Mesendoderm (in vitro differentiated cells): ENCODE measurements around the gene C18orf63. TPM values are rescaled to one million over a fixed set of nuclear protein-coding genes. Genes with fewer than 3 reads are reported as not detected.

Experiments
- DNase-seq: peaks from one replicate; pipeline ENCODE4 v3.0.0; 2013
- H2AK5ac ChIP-seq: 2 replicates; pipeline ENCODE4 v1.6.1; 2013; ENCODE audit warnings: low read length, inconsistent platforms
- H2BK120ac ChIP-seq: 2 replicates; pipeline ENCODE4 v1.6.1; 2013; ENCODE audit warnings: low read depth, mild to moderate bottlenecking, low read length, moderate library complexity, mixed read lengths
- H2BK15ac ChIP-seq: replicated peaks from 2 replicates; pipeline ENCODE4 v1.6.1; 2013; ENCODE audit warnings: low read depth, mild to moderate bottlenecking, moderate library complexity
- H2BK5ac ChIP-seq: 2 replicates; pipeline ENCODE4 v1.6.1; 2013; ENCODE audit warnings: low read length, inconsistent platforms
- H3K18ac ChIP-seq: 2 replicates; pipeline ENCODE4 v1.6.1; 2013; ENCODE audit warnings: mild to moderate bottlenecking, low read length, mixed read lengths
- H3K23ac ChIP-seq: one replicate; pipeline ENCODE4 v1.6.1; 2013; ENCODE audit warnings: low read length
- H3K27ac ChIP-seq: 2 replicates; pipeline ENCODE4 v1.5.1; 2013; ENCODE audit warnings: low read depth, mild to moderate bottlenecking, inconsistent platforms, low read length, moderate library complexity
- H3K27me3 ChIP-seq: 2 replicates; pipeline ENCODE4 v1.6.1; 2013; ENCODE audit warnings: low read length, control low read depth, mild to moderate bottlenecking, inconsistent platforms; ENCODE audit not compliant: insufficient read depth, poor library complexity
- H3K36me3 ChIP-seq: 2 replicates; pipeline ENCODE4 v1.6.1; 2013; ENCODE audit warnings: low read length, inconsistent platforms; ENCODE audit not compliant: control insufficient read depth, insufficient read depth
- H3K4ac ChIP-seq: one replicate; pipeline ENCODE4 v1.6.1; 2013; ENCODE audit warnings: low read depth, mild to moderate bottlenecking, low read length, moderate library complexity
- H3K4me1 ChIP-seq: 2 replicates; pipeline ENCODE4 v1.6.1; 2013; ENCODE audit warnings: low read depth, low read length, inconsistent platforms; ENCODE audit not compliant: control insufficient read depth
- H3K4me2 ChIP-seq: 2 replicates; pipeline ENCODE4 v1.6.1; 2013; ENCODE audit warnings: low read length
- H3K4me3 ChIP-seq: 2 replicates; pipeline ENCODE4 v1.5.1; 2013; ENCODE audit warnings: mild to moderate bottlenecking, low read length
- H3K56ac ChIP-seq: one replicate; pipeline ENCODE4 v1.6.1; 2013; ENCODE audit warnings: low read length
- H3K79me1 ChIP-seq: 2 replicates; pipeline ENCODE4 v1.6.1; 2013; ENCODE audit warnings: low read length, inconsistent platforms
- H3K79me2 ChIP-seq: 2 replicates; pipeline ENCODE4 v1.6.1; 2013; ENCODE audit warnings: mild to moderate bottlenecking, low read length; ENCODE audit not compliant: control insufficient read depth, insufficient read depth
- H3K9ac ChIP-seq: 2 replicates; pipeline ENCODE4 v1.6.1; 2013; ENCODE audit warnings: low read length, inconsistent platforms
- H4K5ac ChIP-seq: one replicate; pipeline ENCODE4 v1.6.1; 2013; ENCODE audit warnings: low read length
- H4K8ac ChIP-seq: one replicate; pipeline ENCODE4 v1.6.1; 2013; ENCODE audit warnings: low read depth, mild to moderate bottlenecking, control low read depth, low read length, moderate library complexity
- WGBS: extraction: QIAGEN DNeasy Blood & Tissue Kit; methylation state at CpG from one replicate; pipeline ENCODE4 v1.1.7; 2013; ENCODE audit warnings: low lambda C conversion rate, missing lambda C conversion rate; ENCODE audit not compliant: insufficient coverage; ENCODE audit errors: extremely low coverage; 5-methylcytosine and 5-hydroxymethylcytosine counted together
- polyA plus RNA-seq, 2 experiments: library from polyadenylated mRNA; stranded (reverse); fragments of 200-250 nt; gene quantifications; one replicate each; pipeline ENCODE4 v1.2.3, GENCODE V29; 2013

The C18orf63 gene
- not detected for polyA plus RNA-seq (2013, experiment 1 of 2)
- polyA plus RNA-seq (2013, experiment 2 of 2), result under 0.01 TPM

DNA sequence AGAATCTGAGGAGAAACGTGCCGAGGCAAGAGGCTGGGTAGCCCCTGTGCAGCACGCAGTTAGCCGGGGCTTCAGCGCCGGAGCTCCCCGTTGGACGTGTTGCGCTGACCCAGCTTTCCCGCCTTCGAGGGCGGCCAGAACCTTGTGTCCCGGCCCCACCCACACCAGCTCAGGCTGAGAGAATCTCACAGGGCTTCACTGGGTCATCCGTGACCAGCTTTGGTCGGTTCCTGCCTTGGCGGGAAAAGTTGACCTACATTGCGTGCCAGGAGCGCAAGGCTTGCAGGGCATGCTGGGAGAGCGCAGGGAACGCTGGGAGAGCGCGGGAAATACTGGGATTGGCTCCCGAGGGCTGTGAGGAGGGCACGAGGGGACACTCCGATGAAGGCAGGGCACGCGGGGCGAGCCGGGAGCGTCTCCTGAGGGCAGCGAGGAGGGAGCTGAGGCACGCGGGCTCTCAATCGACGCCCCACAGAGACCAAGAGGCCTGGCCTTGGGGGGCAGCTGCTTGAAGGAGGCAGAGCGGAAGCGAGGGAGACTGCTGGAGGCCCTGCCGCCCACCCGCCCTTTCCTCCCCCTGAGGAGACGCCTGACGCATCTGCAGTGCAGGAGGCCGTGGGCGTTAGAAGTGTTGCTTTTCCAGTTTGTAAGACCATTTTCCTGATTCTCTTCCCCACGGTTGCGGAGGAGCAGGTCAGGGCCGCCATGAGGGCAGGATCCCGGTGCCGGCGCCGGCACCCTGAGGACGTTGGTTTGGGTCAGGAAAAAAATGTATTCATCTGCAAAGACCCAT lies at the start of gene C18orf63:
Gene C18orf63 (plus strand): TSS at position 376 of the 793 bp plus-strand sequence. CDS start 2,027 bp downstream, outside the sequence.
- Histone ChIP-seq H3K27me3 (no peaks in the 10 kb centered on the region), H3K23ac (no peak within 1 kb of the TSS), H3K36me3 (no peaks in the 10 kb centered on the region), H2BK15ac (no peak within 1 kb of the TSS), H2AK5ac (no peak within 1 kb of the TSS), H3K4me3 (no peak within 1 kb of the TSS), H3K4me2 (no peak within 1 kb of the TSS), H3K4me1 (no peaks in the 10 kb centered on the region), H2BK5ac (no peak within 1 kb of the TSS), H3K18ac (no peak within 1 kb of the TSS), H3K79me2 (no peaks in the 10 kb centered on the region), H3K9ac (no peak within 1 kb of the TSS), H4K8ac (no peak within 1 kb of the TSS), H3K4ac (no peak within 1 kb of the TSS), H2BK120ac (no peak within 1 kb of the TSS), H3K27ac (no peak within 1 kb of the TSS), H3K56ac (no peak within 1 kb of the TSS), H4K5ac (no peak within 1 kb of the TSS), H3K79me1 (no peaks in the 10 kb centered on the region)
- WGBS, result no CpG with 5 or more reads among the region's 51 CpGs
- no peak for DNase-seq

DNA sequence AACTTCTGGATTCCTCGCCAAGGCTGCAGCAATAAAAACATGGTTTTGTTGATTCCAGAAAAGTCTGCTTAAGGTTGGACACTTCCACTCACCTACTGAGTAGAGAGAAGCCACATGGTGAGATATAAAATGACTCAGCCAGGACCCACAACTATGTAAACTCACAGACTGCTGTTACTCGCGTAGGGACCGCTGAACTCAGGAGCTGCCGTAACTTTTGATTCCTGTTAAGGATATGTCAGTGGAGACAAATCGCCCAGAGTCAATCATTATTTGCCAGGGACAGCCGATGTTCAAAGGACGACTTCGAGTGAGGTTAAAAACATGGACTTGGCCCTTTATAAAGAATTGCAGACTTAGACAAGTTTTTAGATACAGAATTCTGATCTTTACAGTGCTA lies 49.5 kb upstream of the C18orf63 start:
- no peaks in the 10 kb centered on the region for H3K27me3 ChIP-seq
- peaks cover 9% of the 10 kb centered on the region for H3K4me1 ChIP-seq
- H3K27ac ChIP-seq, result no peak overlapping the region
- no peak overlapping the region for H2BK120ac ChIP-seq
- H3K9ac ChIP-seq, result no peak overlapping the region
- DNase-seq, result no peak
- no peak overlapping the region for H3K4ac ChIP-seq
- no peak overlapping the region for H4K5ac ChIP-seq
- H3K18ac ChIP-seq, result no peak overlapping the region
- H3K56ac ChIP-seq, result no peak overlapping the region
- no peak overlapping the region for H4K8ac ChIP-seq
- peaks cover 3% of the 10 kb centered on the region for H3K79me1 ChIP-seq
- WGBS, result no CpG with 5 or more reads among the region's 9 CpGs
- no peak overlapping the region for H3K23ac ChIP-seq
- no peaks in the 10 kb centered on the region for H3K36me3 ChIP-seq
- H2BK15ac ChIP-seq, result no peak overlapping the region
- no peak overlapping the region for H3K4me3 ChIP-seq
- no peak overlapping the region for H3K4me2 ChIP-seq
- no peak overlapping the region for H2AK5ac ChIP-seq
- peaks cover 1% of the 10 kb centered on the region for H3K79me2 ChIP-seq
- no peak overlapping the region for H2BK5ac ChIP-seq

DNA sequence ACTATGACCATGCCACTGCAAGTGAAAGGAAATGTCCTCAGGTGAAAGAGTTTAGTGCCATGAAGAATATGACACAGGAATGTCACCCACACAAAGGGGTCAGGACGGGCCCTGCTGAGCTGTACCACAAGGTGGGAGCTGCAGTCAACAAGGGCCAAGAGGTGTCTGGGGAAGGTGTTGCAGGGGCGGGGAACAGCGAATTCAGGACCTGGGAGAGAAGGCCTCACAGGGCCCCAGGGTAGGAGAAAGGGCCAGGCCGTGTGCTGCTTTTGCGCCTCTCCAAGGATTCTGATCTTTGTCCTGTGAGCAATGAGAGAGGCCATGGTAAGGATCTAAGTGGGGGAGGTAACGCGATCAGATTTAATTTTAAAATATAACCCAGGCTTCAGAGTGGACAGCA lies 47.5 kb upstream of the C18orf63 start:
- Histone ChIP-seq H3K56ac (no peak overlapping the region), H2BK120ac (no peak overlapping the region), H4K8ac (no peak overlapping the region), H3K27me3 (no peaks in the 10 kb centered on the region), H3K23ac (no peak overlapping the region), H3K79me2 (peaks cover 1% of the 10 kb centered on the region), H3K4me3 (no peak overlapping the region), H3K9ac (no peak overlapping the region), H3K27ac (no peak overlapping the region), H3K79me1 (peaks cover 3% of the 10 kb centered on the region), H3K4me2 (no peak overlapping the region), H3K18ac (no peak overlapping the region), H3K4ac (no peak overlapping the region), H4K5ac (no peak overlapping the region), H2BK15ac (no peak overlapping the region), H2AK5ac (no peak overlapping the region), H2BK5ac (no peak overlapping the region), H3K36me3 (no peaks in the 10 kb centered on the region), H3K4me1 (peaks cover 9% of the 10 kb centered on the region)
- WGBS, result no CpG with 5 or more reads among the region's 7 CpGs
- no peak for DNase-seq

DNA sequence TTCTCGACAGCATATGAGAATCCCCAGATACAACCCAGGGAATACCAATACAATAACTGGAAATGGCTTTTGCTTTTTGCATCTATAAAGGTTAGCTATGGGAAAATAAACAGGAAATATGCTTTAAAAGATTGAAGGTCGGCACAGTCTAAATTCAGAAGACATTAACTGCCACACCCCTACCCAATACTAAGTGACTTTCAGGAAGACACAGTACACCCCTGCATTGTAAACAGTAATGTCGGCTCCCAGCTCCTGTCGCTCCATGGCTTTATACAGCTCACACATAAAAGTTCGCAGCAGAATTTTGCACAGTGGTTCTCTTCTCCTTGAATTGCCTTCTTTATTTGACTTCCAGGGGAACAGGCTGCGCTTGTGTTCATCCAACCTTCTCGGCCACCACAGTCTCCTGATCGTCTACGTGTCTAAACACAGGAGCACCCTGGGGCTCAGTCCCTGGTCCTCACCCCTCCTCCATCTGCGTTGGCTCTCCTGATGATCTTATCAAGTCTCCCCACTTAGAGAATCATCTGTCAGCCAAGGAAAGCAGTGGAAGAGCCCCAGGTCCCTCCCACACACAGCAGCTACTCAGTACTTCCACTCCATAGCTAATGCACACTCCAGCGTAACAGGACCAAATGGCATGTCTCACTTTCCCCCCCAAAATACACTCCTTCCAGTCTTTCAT lies 46.6 kb upstream of the C18orf63 start:
- H3K36me3 ChIP-seq, result no peaks in the 10 kb centered on the region
- H2BK5ac ChIP-seq, result no peak overlapping the region
- no peak overlapping the region for H3K4me3 ChIP-seq
- WGBS, result no CpG with 5 or more reads among the region's 11 CpGs
- no peak overlapping the region for H4K8ac ChIP-seq
- no peak overlapping the region for H3K9ac ChIP-seq
- peaks cover 1% of the 10 kb centered on the region for H3K79me2 ChIP-seq
- H3K79me1 ChIP-seq, result peaks cover 3% of the 10 kb centered on the region
- H4K5ac ChIP-seq, result no peak overlapping the region
- no peak overlapping the region for H3K56ac ChIP-seq
- no peak overlapping the region for H3K23ac ChIP-seq
- no peak overlapping the region for H2BK120ac ChIP-seq
- no peak overlapping the region for H3K27ac ChIP-seq
- no peak for DNase-seq
- H3K4me1 ChIP-seq, result peaks cover 9% of the 10 kb centered on the region
- no peak overlapping the region for H2BK15ac ChIP-seq
- no peak overlapping the region for H3K4me2 ChIP-seq
- no peak overlapping the region for H3K18ac ChIP-seq
- H3K4ac ChIP-seq, result no peak overlapping the region
- H2AK5ac ChIP-seq, result no peak overlapping the region
- H3K27me3 ChIP-seq, result no peaks in the 10 kb centered on the region

DNA sequence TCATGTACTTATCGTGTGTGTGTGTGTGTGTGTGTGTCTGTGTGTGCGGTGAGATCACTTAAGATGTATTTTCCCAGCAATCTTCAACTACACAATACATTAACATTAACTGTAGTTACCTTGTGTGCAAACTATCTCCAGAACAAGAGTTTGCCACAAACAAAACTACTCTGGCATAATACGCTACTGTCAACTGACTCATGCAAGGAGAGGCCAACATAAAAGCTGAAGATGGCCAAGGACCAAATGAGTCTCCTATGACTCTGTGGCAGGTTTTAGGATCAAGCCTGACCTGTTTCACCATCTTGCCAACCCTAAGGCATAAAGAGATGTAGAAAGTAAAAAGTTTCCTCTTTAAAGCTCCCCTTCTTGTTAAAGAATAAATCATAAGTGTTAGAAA lies 44.0 kb upstream of the C18orf63 start:
- H3K18ac ChIP-seq, result no peak overlapping the region
- no peak overlapping the region for H2AK5ac ChIP-seq
- no peak overlapping the region for H3K9ac ChIP-seq
- H3K4me3 ChIP-seq, result no peak overlapping the region
- H3K23ac ChIP-seq, result no peak overlapping the region
- H3K4ac ChIP-seq, result no peak overlapping the region
- no peak overlapping the region for H2BK15ac ChIP-seq
- peaks cover 9% of the 10 kb centered on the region for H3K4me1 ChIP-seq
- no peak overlapping the region for H3K56ac ChIP-seq
- H3K36me3 ChIP-seq, result no peaks in the 10 kb centered on the region
- no peak overlapping the region for H2BK120ac ChIP-seq
- no peak overlapping the region for H4K5ac ChIP-seq
- whole genome bisulfite sequencing, result no CpG with 5 or more reads among the region's 3 CpGs
- H3K79me1 ChIP-seq, result peaks cover 3% of the 10 kb centered on the region
- no peak for DNase-seq
- no peak overlapping the region for H3K27ac ChIP-seq
- no peak overlapping the region for H4K8ac ChIP-seq
- no peak overlapping the region for H2BK5ac ChIP-seq
- peaks cover 1% of the 10 kb centered on the region for H3K79me2 ChIP-seq
- no peaks in the 10 kb centered on the region for H3K27me3 ChIP-seq
- no peak overlapping the region for H3K4me2 ChIP-seq
